ENCODE data around the gene TAF1C.

TAF1C gene

DNA sequence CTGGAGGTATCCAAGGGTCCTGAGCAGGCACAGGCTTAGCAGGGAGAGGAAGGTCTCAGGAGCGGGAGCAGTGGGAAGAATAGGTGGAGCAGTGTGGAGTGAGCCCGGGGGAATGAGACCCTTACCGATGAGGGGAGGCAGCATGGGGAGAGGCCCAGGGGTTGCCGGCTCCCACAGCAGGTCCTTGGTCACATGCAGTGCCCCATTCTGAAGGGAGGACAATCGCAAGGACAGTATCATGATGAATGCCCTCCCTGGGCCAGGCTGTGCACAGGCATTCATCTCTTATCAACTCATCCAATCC lies 3.3 kb downstream of the TAF1C start:
- DNase-seq (ENCODE audit: low read depth, low spot score): no peak

DNA sequence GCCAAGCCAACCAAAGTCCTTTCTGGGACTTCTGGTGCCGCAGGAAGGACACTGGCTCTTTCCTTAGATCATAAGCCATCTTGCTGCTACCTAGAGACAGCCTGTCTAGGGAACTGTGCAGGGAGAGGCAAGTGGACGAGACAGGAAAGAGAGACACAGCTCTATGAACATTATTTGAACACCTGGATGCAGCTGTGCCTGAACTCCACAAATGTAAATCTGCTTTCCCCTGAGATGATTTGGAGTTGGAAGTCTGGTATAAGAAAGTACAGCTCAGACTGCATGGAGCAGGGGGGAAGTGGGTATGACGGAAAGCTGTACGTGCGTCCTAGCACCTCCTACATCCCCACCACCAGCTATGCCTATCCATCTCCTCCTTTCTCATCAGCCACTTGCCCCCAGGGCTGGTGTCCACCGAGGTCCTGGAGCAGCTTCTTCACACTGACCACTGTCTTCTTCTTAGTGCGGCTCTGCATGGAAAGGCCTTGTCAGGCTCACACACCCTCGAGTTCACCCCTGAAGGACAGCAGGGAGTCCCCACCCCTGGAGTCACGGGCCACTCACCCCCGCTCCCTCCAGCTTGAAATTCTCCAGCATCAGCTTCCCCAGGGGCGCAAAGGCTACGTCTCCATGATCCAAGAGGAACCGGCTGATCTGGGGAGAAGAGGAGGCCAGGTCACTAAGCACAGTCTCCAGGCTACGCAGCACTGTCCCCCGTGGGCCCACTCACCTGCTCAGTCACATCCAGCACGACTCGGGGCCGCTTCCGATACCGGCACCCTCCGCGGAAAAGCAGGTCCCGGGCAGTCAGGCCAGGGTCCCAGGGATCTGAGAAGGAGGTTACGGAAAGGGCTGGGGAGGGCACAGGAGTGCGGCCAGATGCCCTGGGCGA lies 3.9 kb downstream of the TAF1C start:
- no peak for DNase-seq (ENCODE audit: low read depth, low spot score)

DNA sequence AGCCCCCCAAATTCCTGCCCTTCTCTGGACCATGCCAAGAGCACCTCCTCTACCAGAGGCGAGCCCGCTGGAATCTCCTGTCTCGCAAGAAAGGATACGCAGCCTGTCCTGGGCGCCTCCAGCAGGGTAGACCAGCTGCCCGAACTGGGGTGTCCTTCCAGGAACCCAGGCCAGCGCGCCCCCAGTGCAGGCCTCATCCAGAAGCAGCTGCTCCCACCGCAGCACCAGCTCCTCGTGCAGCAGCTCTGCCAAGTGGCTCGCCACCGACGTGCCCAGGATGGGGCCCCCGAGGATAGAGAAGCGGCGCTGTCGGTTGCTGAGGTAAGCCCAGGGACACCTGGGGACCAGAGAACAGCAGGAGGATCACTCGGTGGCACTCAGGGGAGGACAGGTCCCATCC lies 4.8 kb downstream of the TAF1C start:
- DNase-seq (ENCODE audit: low read depth, low spot score): no peak

DNA sequence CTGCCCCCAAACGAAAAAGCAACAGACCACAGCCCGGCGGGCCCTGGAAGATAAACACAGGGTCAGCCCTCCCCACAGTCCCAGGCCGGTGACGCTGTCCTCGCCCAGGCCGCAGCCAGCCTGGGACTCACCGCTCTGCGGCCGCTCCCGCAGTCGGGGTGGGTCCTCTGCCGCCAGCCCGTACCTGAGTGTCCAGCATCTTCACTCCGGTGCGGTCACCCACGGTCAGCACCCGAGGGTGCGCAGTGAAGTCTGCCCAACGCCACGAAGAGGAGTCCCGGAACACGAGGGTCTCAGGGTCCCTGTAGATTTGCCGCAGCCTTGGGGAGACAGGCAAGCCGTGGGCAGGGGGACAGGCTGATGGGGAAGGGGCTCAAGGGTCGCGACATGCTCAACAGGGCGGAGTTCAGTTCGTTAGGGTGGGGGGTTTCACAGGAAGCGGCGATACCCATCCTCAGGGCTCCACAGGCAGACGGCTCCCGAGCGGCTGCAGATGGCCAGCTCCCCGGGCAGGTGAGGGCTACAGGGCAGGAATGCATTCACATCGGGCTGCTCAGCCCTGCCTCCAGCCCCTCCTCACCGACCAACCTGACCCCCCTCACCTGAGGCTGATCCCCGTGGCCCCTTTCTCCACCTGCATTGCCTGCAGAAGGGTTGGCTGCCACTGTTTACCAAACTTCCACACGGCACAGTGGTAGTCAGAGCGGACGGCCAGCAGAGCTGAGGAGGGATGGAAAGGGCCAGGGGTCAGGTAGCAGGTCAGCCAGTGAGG lies 5.5 kb downstream of the TAF1C start:
- DNase-seq (ENCODE audit: low read depth, low spot score): no peak

DNA sequence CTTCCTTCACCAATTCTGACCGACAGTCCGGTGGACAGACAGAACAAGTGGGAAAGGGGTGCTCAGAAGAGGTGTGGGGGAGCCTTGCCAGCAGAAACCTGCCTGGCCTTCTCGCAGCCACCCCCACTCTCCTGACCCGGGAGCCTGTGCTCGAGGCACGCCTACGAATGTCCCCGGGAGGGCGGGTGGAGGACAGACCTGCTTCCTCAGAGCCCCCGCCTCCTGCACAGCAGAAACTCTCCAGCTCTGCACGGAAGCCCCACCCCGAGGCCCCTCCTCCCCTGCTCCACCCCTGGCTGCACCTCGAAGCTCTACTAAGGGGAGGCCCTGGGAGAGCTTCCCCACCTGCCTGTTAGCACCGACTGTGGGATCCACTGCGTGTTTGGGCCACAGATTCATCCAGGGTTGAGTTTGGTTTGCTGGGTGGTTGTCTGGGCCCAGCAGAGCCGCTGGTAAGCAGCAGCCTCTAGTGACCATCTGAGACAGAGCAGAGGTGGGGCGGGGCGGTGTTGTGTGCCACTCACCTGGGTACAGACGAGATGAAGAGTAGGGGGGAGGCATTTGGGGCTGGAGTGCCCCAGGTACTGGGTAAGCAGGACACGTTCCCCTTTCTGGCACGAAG lies 6.2 kb downstream of the TAF1C start:
- DNase-seq (ENCODE audit: low read depth, low spot score): no peak

DNA sequence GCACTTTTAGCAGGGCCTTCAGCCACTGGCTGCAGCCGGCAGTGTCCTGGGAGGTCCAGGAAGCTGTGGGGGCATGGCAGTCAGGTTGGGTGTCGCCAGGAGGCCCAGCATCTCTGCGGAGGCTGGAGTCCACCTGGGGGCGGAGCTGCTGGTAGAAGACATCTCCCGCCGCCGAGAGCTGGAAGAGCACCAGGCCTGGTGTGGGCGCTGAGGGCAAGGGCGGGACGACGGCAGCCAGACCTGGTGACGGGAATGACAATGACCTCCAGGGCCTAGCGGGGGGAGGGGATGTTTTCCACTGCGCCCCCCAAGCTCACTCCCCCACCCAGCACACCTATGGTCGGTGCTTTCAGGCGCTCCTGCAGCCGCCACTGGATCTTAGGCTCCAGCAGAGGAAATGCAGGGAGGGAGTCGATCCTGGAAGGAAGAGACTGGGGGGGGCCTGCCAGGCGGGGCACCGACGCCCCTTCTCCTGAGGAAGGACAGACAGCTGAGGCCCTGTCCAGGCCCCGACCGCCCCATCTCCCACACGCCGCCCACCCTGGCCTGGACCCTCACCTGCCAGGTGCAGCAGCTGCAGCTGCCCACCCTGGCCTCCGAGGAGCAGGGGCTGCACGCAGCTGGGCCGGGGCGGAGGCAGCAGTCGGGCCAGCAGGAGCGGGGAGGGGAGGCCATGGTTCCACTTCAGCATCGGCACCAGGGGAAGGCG lies 7.1 kb downstream of the TAF1C start:
- DNase-seq (ENCODE audit: low read depth, low spot score): no peak

DNA sequence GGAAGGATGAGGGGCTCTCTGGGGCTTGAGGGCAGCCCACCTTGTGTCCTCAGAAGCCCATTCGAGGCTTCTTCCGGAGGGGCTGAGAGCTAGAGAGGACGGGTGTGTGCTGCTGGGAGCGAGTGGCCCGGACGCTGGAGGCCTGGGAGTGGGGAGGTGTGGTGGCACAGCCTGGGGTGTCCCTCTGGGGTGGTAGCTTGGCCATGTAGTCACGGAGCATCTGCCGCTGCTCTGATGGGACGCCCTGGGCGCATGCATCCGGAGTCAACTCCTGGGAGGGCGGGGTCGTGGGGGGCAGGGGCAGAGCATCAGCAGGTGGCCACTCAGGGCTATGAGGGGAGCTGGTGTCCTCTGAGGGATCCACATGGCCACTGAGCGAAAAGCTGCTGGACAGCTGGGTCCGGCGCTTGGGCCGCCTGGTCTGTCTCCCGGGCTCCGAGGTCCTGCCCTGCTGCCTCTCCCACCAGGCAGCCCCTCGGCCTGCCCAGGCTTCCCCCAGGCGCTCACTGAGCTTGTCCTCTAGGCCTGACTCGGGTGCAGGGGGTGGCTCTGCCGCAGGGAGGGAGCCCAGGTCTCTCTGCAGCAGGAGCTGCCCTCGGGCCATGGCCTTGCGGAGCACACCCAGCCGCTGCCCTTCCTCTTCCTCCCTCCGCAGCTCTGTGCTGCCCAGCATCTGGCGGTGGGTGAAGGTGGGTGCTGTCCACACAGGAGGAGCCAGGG lies 7.8 kb downstream of the TAF1C start:
- no peak for DNase-seq (ENCODE audit: low read depth, low spot score)

DNA sequence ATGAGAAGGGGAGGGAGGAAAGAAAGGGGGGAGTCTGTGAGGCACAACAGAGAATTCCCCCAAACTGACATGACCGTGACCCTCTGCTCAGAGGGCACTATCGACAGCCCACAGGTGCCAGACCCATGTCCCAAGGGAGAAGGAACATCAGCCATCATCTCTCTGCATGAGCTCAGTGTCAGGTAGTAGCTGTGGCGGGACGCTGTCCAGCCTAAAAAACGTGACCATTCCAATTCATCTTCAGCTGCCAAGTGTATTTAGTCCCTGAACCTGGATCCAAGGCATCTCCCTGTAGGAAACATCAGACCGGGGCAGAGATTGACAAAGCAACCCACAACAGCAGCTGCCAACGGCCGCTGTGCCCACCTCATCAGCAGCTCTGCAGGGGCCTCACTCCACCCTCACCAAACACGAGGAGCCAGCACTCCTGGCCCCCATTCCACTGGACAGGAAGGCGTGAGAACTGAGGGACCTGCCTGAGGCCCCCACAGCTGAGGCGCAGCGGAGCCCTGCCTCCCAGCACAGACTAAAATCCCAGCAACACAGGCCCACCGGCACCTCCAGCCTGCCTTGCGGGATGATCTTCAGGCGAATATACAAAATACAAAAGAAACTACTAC lies 8.6 kb downstream of the TAF1C start:
- no peak for DNase-seq (ENCODE audit: low read depth, low spot score)

DNA sequence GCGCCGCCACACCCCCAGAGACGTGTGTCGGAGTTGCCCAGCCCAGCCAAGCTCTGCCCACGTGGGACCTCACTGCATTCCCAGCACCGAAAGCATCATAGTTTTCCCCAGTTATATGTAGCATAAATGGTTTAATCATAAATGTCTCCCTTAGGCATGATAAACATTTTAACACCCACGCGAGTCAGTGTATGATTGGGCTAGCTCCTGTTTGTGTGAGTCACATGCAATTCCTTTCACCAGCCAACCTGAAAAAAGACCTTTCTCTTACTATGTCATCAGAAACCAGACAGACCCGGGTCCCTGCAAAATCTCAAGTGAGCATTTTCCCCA lies 9.2 kb downstream of the TAF1C start:
- no peak for DNase-seq (ENCODE audit: low read depth, low spot score)

DNA sequence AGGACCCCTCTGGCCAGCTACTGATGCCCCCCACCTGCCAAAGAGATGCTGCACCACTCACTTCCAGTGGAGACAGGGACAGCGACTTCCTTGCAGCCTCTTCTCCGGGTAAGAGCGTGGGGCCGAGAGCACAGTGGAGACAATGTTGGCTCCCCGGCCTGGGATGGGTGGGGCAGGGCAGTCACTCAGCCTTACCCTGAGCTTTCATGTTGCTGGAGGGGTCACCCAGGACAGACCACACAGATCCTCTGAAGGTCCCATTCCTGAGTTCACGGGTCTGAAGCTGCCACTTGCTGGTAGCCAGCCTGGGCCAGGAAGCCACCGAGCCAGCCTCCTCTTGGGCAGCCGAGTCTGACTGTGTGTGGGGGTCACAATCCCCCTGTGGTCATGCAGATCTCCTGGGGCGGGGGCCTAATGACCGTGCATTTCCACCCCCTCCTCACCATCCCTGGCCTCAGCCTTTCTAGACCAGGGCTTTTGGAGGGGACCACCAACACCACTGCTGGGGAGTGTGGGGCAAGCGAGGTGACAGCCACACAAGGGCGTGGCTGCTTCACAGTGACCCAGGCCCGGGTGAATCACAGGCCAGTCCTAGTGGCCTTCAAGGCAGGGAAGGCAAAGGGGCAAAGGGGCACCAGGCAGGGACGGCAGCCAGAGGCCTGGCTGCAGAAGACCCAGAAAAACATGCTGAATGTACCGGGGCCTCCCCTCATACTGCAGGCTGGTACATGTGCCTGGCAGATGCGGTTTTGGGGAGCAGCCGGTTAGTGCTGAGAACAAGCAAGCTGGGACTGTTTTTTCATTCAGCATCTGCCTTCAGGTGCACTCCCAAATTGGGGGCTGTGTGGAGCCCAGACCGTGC lies 10.4 kb downstream of the TAF1C start:
- no peak for DNase-seq (ENCODE audit: low read depth, low spot score)

DNA sequence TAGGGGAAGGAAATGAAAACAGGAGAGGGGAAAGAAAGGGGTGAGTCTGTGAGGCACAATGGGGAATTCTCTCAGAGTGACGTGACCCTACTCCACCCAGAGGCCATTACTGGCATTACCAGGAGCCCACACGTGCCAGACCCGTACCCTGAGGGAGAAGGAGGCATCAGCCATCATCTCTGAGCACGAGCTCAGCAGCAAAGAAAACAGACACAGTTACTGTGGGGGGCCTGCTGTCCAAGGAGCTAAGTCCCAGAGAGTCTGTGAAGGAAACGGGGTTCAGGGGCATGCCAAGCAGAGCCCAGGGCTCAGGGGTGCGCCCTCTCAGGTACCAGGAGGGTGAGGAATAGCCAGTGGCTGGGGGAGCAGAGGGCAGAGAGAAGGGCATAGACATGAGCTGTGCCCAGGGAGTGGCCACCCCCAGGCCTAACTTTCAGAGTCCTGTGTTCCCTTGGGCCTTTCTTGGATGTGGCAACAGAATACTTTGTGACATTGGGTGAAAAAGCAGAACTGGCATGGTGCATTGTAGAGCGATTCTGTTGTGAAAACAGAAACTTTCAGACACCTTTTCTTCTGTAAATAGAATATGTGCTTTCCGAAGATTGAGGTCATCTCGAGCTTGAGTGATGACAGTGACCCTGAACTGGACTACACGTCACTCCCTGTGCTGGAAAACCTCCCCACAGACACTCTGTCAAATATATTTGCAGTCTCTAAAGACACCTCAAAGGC lies 11.3 kb downstream of the TAF1C start:
- DNase-seq (ENCODE audit: low read depth, low spot score): no peak

DNA sequence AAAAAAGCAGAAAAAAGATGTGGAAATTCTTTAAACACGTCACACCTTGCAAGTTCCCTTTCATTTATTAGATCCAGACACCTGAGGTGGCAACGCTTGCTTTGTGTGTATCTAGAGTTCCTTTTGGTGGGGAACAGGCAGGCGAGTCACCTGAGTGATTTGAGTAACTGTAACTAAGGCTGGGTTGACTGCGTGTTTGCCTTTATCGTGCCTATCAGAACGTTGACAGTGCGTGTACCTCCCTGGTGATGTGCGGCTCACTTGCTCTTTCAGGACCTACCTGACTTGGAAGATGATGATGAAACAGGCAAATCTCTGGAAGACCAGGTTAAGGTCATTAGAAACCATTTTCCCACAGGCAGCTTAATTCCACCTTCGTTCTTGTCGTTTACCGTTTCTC lies 12.5 kb downstream of the TAF1C start:
- no peak for DNase-seq (ENCODE audit: low read depth, low spot score)

DNA sequence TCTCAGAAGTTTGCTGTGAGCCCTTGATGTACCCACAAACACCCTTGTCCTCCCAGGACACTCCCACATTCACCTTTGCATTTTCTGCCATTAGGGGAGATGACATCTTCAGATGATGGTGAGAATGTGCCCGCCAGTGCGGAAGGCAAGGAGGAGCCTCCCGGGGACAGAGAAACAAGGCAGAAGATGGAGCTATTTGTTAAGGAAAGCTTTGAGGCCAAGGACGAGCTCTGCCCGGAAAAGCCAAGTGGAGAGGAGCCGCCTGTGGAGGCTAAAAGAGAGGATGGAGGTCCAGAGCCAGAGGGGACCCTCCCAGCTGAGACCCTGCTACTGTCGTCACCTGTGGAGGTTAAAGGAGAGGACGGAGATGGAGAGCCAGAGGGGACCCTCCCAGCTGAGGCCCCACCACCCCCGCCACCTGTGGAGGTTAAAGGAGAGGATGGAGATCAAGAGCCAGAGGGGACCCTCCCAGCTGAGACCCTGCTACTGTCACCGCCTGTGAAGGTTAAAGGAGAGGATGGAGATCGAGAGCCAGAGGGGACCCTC lies 17.0 kb downstream of the TAF1C start:
- DNase-seq (ENCODE audit: low read depth, low spot score): no peak

DNA sequence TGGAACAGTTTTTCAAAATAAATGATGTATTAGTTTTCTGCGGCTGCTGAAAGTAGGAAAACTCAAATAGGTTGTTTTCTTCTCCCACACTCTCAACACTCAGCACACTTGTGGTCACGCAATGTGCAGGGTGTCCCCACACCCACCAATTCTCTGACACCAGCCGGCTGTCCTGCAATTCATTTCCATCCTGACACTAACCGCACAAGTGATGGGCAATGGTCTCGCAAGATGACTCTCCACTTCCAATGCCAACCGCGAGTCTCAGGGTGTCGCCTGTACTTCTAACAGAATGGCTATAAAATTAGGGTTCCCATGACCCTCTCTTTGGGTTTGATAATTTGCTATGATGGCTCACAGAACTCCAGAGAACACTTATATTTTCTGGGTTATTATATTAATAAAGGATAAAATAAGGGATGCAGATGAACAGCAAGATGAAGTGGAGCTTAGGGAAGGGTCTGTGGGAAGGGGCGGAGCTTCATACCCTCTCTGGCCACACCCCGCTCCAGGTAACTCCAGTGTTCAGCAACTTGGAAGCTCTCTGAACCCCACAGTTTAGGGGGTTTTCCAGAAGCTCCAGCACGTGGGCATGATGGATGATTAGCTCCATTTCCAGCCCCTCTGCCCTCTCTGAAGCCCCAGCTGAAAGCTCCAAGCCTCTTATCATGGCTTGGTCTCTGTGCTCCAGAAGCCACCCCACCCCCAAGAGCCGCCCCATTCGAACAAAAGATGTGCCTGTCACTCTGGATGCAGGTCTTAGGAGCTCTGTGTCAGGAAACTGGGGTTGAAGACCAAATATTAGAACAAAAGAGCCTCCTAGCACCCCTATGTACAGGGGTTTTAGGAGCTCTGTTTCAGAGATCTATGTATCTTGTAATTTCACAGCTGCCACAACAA lies 19.8 kb downstream of the TAF1C start:
- DNase-seq (ENCODE audit: low read depth, low spot score): no peak

DNA sequence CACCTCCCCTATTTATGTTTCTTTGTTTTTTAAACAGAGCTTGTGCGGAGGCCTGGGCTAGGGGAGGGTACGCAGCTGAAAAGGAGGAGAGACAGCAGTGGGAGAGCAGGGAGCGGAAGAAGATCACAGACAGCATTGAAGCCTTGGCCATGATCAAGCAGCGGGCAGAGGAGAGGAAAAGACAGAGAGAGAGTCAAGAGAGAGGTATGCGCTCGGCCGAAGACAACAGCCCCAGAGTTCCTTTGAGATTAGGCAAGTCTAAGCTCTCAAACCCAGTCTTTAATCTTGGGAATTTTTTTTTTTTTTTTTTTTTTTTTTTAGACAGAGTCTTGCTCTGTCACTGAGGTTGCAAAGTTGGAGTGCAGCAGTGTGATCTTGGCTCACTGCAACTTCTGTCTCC lies 21.1 kb downstream of the TAF1C start:
- no peak for DNase-seq (ENCODE audit: low read depth, low spot score)

DNA sequence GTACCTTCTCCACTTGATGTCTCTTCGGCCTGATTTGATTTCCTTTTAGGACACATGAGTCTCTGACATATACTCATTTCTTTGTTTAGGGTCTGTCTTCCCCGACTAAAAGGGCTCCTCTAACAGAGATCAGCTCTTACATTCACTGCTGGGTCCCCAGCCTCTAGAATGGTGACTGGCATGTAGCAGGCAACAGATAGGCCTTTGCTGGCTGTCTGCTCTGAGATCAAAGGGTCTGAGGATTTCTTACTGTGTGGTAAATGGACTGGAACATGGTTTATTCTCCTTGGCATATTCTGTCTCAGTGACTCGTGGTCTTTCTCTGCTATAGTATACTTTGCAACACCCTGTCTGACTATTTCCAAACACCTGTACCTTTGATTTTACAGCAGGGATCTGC lies 25.1 kb downstream of the TAF1C start:
- DNase-seq (ENCODE audit: low read depth, low spot score): no peak

DNA sequence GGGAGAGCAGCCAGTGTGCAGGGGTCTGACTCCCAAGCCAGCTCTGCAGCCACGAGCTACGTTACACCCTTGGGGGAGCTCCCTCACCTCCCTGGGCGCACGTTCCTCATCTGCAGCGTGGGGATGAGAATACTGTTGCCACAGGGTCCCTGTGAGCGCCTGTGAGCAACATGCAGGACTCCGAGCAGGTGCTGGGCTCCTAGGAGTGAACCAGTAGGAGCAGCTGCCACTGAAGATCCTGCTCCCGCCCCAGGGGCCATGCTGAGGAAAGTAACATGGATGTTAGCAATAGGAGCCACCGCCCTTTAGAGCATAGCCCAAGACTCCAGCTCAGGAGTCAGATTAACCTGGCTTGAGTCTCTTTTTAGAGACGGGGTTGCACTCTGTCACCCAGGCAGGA lies 25.8 kb downstream of the TAF1C start:
- DNase-seq (ENCODE audit: low read depth, low spot score): no peak

DNA sequence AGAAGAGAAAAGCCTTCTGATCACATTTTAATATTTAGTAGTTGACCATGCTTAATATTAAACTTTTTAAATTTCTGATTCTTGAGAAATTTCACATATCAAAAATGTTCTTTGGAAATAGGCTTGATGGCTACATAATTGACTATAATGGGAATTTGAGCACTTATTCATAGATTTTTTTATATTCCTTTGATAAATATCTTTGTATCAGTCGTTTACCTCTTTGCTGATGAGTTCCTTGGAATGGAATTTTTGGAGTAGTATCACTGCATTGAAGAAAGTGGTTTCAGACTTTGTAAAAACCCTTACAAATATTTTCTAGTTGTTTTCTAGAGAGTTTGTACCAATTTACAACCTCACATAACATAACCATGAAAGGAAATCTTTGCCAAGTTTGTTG lies 27.1 kb downstream of the TAF1C start:
- no peak for DNase-seq (ENCODE audit: low read depth, low spot score)
